ENCODE measurements around the gene GABBR2. TPM values are rescaled to one million over a fixed set of nuclear protein-coding genes. Genes with fewer than 3 reads are reported as not detected.

The GABBR2 gene
- total RNA-seq, 2 donors from 2014 or later, result not detected

DNA sequence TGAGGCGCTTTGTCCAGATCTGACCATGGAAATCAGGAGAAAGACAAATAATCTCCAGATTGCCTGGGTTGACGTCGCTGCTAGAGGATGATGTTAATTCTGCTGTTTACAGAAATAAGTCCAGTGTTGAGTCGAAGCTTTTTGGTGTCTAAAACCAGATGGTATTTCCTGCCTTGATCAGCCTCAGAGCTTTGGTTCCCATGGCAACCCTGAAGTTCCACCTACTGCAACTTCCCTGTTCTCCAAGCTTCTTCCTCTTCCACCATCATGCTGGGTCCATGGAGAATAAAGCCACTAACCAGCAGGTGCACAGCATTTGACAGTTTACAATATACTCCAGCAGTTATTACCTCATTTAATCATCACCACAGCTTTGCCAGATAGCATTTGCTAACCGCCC, 18.0 kb upstream of the GABBR2 start:
- ATAC-seq, result no peak
- intact Hi-C loops (cut with DNase I, micrococcal nuclease), result no loop called here
- peak in 1 of 2 donors; percentile 31 for DNase-seq

DNA sequence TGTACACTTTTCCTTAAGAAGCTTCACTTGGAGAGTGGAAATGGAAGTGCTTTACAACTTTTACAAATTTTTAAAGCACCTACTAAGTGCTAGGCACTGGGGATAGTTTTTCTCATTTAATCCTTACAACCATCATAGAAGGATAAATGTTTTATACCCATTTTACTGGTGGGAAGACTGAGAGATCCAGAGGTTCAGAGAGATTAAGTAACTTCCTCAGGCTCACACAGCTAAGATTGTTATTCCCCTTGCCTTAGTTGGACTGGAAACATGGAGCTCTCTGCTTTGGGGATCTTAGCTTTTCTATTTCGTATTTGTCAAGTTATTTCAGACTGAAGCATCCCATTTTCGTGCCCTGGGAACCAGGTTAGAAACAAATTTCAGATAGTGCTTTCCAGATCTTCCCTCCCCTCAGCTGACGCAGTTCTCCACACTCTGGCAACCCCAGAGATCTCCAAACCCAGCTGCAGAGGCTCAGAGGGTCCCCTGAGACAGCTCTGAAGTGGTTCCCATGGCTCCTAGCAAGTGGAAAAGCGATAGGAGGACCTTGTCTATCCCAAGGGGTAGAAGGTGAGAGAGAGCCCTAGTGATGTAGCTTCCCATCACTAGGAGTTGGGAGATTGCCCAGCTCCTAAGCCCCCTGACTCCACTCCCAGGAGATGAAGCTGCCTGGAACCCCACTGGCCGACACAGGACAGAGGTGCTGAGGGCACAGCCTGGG, 16.2 kb upstream of the GABBR2 start:
- intact Hi-C loops (cut with DNase I, micrococcal nuclease), result no loop called here
- DNase-seq, result no peak
- ATAC-seq, result no peak

DNA sequence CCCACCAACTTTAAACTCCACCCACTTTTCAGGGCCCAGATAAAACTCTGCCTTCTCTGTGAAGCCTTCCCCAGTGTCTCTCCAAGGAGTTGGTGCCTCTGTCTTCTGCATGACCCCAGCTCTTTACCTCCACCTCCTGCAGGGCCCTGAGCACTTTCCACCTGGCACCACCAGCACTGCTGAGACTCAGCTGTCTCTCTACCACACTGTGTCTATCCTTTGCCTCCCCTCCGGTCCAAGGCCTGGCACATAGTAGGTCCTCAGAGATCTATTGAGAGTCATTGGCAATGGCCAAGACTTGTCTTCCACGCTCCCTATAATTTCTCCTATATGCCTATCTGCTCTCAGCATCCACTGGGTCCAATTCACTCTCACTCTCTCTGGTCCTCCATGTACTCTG, 12.9 kb upstream of the GABBR2 start:
- no peak for ATAC-seq
- intact Hi-C loops (cut with DNase I, micrococcal nuclease), result no loop called here
- DNase-seq, result no peak

DNA sequence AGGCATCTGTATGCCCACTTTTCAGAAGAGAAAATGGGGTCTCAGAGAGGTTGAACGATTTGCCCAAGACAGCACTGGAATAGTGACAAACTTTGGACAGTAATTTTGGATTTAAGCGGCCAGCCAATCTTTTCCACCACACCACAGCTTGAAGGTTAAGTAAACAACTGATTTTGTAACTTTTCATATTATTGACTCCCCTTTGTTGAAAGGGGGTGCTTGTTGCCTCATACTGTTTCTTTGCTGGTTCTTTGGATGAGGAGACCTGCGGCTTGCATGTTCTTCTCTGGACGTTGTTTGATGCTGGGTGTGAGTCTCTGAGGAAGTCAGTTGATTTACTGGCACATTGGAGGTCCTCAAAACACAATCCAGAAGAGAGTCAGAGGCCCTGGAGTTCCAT, 11.7 kb upstream of the GABBR2 start:
- no peak for ATAC-seq

DNA sequence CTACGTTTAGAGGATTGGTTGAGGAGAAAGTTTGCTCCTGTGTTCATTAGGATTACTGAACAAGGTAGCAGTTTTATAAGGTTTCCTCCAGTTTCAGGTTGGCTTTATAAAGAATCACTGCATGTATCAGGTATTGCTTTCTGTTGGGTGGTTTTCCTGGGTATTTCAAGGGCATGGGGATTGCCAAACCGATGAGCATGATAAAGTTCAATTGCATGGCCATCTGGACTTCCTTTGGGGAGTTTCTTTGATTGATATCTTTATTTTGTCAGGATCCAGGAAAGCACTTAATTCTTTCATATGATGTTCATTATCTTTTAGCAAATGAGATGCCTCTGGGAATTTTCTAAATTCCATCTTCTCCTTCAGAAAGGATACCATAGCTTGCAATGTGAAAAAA, 10.3 kb upstream of the GABBR2 start:
- no peak for ATAC-seq

More for the DNA sequence above, 11.7 kb upstream of the GABBR2 start:
- intact Hi-C loops (cut with DNase I, micrococcal nuclease), result no loop called here
- DNase-seq, result no peak

DNA sequence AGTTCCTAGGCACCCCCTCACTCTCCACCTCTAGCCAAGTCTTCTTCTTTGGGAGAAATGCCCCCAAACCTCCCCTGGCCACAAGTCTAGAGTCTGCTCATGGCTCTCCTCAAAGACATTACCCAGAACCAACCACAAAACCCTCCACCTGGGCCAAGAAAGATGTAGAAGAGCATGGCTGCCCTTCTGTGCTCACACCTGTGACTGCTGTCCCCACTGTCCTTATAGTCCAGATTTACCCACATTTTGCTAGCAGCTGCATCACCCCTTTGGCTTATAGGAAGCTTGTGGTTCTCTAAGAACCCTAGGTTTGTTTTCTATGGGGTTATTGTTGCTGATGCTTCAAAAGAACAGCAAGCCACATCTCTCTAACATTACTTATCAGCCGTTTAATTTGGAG, 6.1 kb upstream of the GABBR2 start:
- intact Hi-C loops (cut with DNase I, micrococcal nuclease), result no loop called here
- DNase-seq (no peak), ATAC-seq (no peak)

More for the DNA sequence above, 10.3 kb upstream of the GABBR2 start:
- DNase-seq, result no peak
- intact Hi-C loops (cut with DNase I, micrococcal nuclease), result no loop called here

DNA sequence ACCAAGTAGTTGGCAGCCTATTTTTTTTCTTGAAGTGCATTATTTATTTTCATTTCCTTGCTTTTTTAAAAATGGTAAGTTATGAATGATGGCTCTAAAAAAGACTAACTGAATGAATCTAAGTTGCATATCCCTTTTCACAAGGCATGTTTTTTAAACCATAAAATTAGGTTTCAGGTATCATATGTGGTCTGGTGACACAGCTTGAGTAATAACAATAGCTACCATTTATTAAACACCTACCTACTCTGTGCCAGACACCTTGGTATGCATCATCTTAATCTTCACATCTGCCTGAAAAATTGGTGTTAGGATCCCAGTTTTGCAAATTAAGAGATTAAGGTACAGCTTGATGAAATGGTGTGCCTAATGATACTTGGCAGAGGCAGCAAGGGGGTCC, 4.3 kb upstream of the GABBR2 start:
- intact Hi-C loops (cut with DNase I, micrococcal nuclease), result no loop called here
- ATAC-seq, result no peak
- DNase-seq, result no peak

DNA sequence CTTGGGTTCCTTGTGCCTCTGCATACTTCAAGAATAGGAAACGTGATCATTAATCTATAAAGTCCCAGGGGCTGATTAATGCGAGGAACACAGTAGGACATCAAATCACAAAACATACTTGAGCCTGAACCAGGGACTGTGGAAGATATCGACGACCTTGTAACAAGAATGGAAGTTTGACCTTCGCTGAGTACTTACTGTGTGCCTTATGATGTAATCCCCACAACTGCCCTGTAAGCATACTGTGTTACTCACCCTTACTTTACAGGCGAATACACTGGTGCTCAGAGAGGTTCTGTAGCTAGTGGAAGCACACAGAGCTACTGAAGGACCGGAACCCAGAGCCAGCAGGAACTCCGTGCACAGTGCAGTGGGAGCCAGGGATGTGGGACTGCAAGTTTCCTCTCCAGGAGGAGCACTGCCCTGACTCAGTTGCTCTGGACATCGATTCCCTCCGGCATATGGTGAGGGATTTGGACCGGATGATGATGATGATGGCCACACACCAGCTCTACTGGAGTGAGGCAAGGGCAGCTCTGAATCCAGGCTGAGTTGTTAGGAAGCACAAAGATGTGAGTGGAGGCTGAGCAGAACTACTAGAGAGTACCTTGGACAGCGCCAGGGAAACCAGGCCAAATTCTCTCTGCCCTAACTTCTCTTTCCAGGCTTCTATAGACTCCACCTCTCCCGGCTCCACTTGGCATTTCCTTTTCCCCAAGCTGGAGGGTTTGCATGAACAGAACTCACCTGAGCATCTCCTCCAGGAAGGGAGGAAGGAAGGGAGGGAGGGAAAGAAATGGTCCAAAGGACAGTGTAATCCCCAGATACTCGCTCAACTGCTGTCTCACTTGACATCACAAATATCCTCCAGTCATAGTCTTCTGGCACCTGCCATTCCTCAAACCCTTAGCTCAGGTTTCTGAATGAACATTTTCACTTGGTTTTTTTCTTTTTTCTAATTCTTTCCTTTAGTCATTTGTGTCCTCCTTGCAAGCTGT, 1.5 kb upstream of the GABBR2 start:
- ATAC-seq (no peak), DNase-seq (no peak)

DNA sequence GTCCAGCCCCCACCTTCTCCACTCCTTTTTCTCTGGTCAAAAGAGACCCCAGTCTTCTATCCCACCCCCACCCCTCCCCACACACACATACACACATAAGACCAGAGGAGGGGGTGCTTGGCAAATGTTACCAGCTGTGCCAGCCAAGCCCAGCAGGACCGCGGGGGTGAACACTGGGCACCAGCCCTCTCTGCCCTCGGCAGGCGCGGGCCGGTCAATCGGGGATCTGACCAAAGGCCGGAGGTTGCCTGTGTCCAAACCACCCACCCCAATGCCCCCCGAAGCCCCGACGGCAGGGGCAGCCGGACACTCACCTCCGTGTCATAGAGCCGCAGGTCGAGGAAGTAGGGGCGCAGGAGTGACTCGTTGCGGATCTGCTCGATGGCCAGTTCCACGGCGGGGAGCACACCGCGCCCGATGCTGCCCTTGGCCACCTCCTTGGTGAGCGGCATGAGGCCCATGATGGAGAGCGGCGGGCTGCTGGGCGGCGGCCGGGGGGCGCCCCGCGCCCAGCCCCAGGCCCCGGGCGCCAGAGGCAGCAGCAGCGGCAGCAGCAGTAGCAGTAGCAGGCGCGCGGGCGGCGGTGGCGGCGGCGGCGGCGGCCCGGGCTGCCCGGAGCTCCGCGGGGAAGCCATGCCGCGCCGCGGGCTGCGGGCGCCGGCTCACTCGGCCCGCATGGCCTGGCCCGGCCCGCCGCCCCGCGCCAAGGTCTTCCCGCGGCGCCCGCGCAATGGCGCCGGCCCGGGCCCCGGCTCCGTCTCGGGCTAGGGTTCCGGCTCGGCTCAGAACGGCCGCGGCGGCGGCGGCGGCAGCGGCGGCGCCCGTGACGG, 417 bp downstream of the GABBR2 start:
- intact Hi-C loops (cut with DNase I, micrococcal nuclease), result no loop called here
- DNase-seq (no peak), ATAC-seq (no peak)

More for the DNA sequence above, 1.5 kb upstream of the GABBR2 start:
- intact Hi-C loops (cut with DNase I, micrococcal nuclease), result no loop called here

DNA sequence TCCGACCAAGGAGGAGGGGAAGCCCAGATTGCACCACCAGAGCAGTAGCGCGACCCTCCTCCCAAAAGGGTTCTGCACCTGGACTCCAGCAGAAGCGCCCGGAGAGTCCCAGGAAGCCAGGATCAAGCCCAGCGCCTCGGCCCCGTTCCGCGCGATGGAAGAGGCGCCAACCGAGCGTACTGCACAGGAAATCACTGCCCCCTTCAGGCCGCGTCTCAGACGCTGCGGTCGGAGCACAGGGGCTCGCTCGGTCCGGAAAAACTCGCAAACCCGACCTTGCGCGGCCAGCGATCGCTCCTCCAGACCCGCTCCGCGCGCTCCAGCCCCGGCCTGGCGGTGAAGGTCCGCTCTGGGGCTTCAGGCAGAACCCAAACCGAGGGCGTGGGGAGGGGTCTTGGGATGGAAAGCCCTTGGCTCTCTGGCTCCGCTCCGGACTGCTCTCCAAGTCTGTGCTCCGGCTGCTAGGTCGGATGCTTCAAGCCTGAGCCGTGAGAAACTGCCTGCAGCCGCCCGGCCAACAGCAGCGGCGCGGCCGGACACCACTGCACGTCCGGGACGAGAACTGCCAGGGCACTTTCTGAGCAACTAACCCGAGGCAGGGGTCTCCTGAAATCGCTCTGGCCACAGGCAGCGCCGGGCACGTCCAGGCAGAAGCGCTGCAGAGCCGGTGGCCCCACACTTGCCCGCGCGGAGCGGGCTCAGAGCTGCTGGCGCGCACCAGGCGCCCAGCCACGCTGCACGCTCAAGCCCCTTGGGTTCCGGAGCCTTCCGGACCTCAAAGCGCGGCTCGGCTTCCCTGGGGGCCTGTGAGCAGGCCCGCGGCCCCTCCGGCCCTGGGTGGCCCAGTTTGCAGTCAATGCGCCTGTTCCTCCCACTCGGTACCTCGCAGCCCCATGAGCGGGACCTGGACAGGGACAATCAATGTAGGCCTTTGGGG, 1.3 kb downstream of the GABBR2 start:
- DNase-seq (peak in 1 of 2 donors; percentile 23), ATAC-seq (peak; percentile 53)
- intact Hi-C loops (cut with DNase I, micrococcal nuclease), result no loop called here

DNA sequence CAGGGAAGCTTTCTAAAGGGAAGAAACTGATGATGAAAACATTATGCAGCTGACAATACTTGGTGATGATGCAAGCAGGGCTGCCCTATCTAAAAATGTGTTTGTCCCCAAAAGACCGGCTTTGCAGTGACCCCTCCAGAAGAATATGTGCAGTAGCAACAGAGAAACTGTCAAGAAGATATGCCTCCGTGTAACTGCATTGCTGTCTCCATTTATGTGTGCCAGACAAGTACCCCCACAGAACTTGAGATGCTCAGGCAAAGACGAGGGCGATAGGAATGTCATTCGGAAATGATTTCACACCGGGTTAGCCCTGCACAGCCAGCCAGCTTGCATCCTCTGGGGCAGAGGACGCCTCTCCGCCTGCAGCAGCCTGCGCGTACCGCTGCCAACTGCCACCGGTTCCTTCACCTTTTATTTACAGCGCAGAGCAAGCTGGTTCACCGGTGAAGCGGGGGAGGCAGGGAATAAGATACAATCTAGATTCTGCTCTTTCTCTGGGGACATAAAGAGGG, 2.0 kb downstream of the GABBR2 start:
- ATAC-seq, result no peak

DNA sequence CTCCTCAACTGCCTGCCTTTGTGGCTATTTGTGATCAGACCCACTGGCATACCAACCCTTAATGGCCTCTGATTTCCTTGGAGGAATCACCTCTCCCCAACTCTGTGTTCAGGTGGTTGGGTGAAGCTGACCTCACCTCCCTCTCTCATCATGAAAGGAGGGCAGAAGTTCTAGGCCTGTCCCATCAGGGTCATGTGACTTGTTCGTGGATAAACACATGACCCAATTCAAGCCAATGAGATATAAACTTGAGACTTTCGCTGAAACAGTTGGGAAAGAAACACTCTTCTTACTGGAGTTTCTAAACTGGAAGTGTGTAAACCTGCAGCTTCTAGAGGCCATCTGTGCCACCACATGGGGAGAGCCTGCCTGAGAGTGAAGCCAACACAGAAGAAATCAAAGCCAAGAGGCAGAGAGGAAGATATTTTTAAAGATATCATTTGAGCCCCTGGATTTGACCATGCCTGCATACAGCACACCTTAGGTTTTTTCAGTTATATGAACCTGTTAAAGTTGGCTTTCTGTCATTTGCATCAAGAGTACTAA, 5.8 kb downstream of the GABBR2 start:
- DNase-seq, result no peak

More for the DNA sequence above, 2.0 kb downstream of the GABBR2 start:
- no peak for DNase-seq
- intact Hi-C loops (cut with DNase I, micrococcal nuclease), result no loop called here

DNA sequence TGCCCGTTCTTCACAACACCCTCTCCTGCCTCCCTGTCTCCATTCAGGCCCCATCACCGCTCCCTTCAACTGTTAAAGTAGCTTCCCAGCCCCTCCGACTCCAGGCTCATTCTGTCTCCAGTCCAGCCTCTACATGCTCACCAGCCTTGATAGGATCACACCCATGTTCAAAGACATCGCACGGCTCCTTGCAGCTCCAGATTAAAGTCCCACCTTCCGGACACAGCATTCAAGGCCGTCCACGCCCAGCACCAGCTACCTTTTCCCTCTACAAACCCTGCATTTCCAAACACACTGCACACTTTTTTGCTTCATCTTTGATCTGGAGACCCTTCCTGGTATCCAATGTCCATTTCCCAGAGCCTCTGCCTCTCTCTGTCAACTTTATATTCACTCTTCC, 6.4 kb downstream of the GABBR2 start:
- ATAC-seq, result no peak
- DNase-seq, result no peak
- intact Hi-C loops (cut with DNase I, micrococcal nuclease), result no loop called here

More for the DNA sequence above, 5.8 kb downstream of the GABBR2 start:
- intact Hi-C loops (cut with DNase I, micrococcal nuclease), result no loop called here
- no peak for ATAC-seq

DNA sequence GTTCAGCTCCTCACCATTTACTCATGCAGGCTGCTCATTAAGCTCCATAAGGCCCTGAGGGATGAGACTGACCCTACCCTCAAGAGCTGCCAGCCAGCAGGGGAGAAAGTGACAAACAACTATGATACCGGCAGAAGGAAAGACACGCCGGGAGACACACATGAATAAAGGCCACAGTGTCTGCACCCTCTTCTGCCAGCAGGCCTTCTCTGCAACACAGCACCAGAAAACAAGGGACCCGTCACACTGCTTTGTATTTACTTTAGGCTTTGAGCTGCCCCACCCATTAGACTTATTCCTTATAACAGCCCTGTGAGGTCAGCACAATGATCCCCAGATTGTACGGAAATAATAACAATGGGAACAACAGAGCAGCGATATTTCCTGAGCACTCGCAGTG, 7.2 kb downstream of the GABBR2 start:
- intact Hi-C loops (cut with DNase I, micrococcal nuclease), result no loop called here
- no peak for DNase-seq
- ATAC-seq, result no peak

DNA sequence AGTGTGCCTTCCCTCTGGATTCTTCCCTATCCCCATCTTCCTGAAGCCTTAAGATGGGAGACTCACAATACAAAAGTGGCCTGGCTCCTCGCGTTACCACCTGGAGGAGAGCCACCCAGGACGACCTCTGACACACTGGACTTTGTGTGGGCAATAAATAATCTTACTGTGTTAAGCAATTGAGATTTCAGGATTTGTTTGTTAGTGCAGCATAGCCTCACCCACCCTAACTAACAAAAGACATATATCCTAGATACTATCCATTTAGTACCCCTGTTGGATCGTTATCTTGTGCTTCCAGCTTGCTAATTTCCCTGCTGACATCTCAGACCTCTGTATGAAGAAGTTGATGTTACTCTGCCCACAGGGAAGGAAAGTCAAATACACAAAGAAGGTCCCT, 7.9 kb downstream of the GABBR2 start:
- intact Hi-C loops (cut with DNase I, micrococcal nuclease), result no loop called here
- DNase-seq (no peak), ATAC-seq (no peak)

DNA sequence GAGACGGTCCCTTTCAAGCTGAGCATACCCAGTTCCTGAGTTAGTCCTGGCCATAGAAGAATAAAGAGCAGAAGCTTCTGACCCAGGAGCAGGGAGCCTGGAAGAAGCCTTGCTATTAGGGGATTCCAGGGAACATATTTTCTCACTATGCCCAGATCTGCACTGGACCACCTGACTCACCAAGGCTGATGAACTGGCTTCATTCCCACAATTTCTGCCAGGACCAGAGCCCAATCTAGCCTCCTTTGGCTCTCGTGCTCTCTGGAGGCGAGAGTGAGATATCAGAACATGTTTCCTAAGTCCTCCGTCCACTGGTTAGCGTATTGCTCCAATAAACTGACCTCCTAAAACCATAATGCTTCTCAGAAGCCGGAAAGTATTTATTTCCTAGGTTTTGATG, 9.9 kb downstream of the GABBR2 start:
- intact Hi-C loops (cut with DNase I, micrococcal nuclease), result no loop called here
- DNase-seq (no peak), ATAC-seq (no peak)

DNA sequence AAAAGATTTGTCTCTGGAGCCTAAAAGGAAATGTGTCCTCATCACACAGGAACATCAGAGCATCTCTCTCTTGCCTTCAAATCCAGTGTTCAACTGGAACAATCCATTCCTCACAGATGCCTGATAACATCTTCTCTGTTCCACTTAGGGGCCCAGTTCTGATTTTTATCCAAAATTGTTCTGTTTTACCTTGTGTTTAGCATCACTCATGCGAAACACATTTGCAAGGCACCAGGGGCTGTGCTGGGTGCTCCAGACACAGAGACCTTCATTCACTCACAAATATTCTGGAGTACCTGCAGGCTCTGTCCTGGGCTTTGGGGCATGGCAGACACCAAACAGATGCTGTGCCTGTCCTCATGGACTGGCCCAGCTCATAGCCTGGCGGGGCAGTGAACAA, 13.8 kb downstream of the GABBR2 start:
- no peak for ATAC-seq
- intact Hi-C loops (cut with DNase I, micrococcal nuclease), result no loop called here
- DNase-seq, result no peak

DNA sequence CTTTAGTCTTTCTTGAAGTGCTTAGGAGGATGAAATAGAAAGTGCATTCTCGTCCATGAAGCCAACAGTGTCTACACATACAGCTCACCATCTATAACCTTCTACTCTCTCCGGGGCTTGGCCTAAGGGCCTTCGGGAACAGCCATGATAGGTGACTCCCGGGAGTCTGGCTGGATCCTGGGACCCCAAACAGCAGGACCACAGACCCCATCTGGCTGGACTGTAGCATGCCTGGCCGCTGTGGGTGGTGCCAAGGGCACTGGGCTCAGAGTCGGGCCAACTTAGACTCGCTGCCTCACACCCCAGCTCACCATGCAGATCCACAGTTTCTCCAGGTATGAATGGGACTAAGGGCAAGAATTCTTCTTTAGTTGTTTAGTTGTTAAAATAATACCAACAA, 16.3 kb downstream of the GABBR2 start:
- no peak for ATAC-seq
- intact Hi-C loops (cut with DNase I, micrococcal nuclease), result no loop called here
- no peak for DNase-seq

All from left colon (tissue), 2 donors.